HepG2 (cell line): ENCODE results near the gene FEV. TPM values are rescaled to one million over a fixed set of nuclear protein-coding genes. Genes with fewer than 3 reads are reported as not detected.
"Not testable (repeated sequence)": the region's sequence is repeated elsewhere in the genome, so short reads cannot be mapped to it uniquely, and the experiment has no call there.

Experiments
- ATAC-seq: fragments of 200-7000 bp; cut with Tn5 transposase; 3 replicates; pipeline ENCODE4 v1.9.1; 2020; ENCODE audit warnings: mild to moderate bottlenecking, moderate library complexity
- BruUV-seq: library from RNA; stranded (reverse); fragments of 400-500 nt; replicated peaks from 2 replicates; lab custom pipeline; 2021; lab: Mats Ljungman, UMichigan
- CTCF ChIA-PET: fragments of 300-600 bp; formaldehyde crosslinking; extraction: SDS; loops from one replicate; lab custom pipeline; 2021; ENCODE audit warnings: low total read pairs, inconsistent platforms, low intra/inter-chr PET ratio; lab: Yijun Ruan, JAX
- POLR2A ChIA-PET: fragments of 350-600 bp; sonication (Branson Sonifier 250); formaldehyde crosslinking; loops from one replicate; lab custom pipeline; 2020; ENCODE audit warnings: antibody characterized with exemption, inconsistent platforms; lab: Yijun Ruan, JAX
- DNase-seq: peaks from one replicate; pipeline ENCODE4 v3.0.0-alpha.2; 2015; ENCODE audit warnings: low spot score
- FAIRE-seq: peaks from 3 replicates; lab custom pipeline; 2011; peaks lifted over from hg19 to GRCh38; lab: Jason Lieb, UNC
- H2AFZ ChIP-seq: one replicate; pipeline ENCODE4 v1.6.1; 2011; ENCODE audit warnings: low read length, inconsistent platforms
- H3K27ac ChIP-seq: fragments of 300-600 bp; 3 replicates; pipeline ENCODE4 v1.8.0; 2011; ENCODE audit warnings: mixed run types, mild to moderate bottlenecking, mixed read lengths, low read length, inconsistent platforms; ENCODE audit not compliant: insufficient read depth; ENCODE audit errors: extremely low read length
- H3K27me3 ChIP-seq, 2 experiments: fragments of 200-600 bp in 1 of 2; 2 replicates in 1 of 2; 3 replicates in 1 of 2; pipeline versions ENCODE4 v1.6.0 to v1.8.0; 2011; ENCODE audit warnings: low read length in 2 of 2, mild to moderate bottlenecking in 2 of 2, moderate library complexity in 2 of 2, inconsistent platforms in 1 of 2; ENCODE audit not compliant: insufficient read depth in 2 of 2, control insufficient read depth in 1 of 2
- H3K36me3 ChIP-seq, 2 experiments: fragments of 200-600 bp in 1 of 2; replicated peaks in 1 of 2; 2 replicates in 1 of 2; 3 replicates in 1 of 2; pipeline versions ENCODE4 v1.5.1 to v1.8.0; 2011; ENCODE audit warnings: low read length in 2 of 2, inconsistent platforms in 1 of 2; ENCODE audit not compliant: insufficient read depth in 2 of 2, control insufficient read depth in 1 of 2
- H3K4me1 ChIP-seq: 2 replicates; pipeline ENCODE4 v1.5.1; 2012; ENCODE audit warnings: low read length, inconsistent platforms; ENCODE audit not compliant: insufficient read depth
- H3K4me2 ChIP-seq: 2 replicates; pipeline ENCODE4 v1.6.0; 2011; ENCODE audit warnings: low read depth, low read length, inconsistent platforms
- H3K4me3 ChIP-seq, 3 experiments: fragments of 200-600 bp in 1 of 3; sonication (generic), shearing (Covaris generic) in 1 of 3; replicated peaks in 1 of 3; 2 replicates each; pipeline ENCODE4 v1.5.1; 2011 to 2016; ENCODE audit warnings: low read length in 3 of 3, inconsistent platforms in 2 of 3, low read depth in 2 of 3, mild to moderate bottlenecking in 2 of 3, control low read depth in 1 of 3, mixed read lengths in 1 of 3; ENCODE audit not compliant: insufficient read depth in 1 of 3
- H3K79me2 ChIP-seq: one replicate; pipeline ENCODE4 v1.6.1; 2011; ENCODE audit warnings: low read length, inconsistent platforms; ENCODE audit not compliant: insufficient read depth
- H3K9ac ChIP-seq: 2 replicates; pipeline ENCODE4 v1.6.0; 2011; ENCODE audit warnings: mild to moderate bottlenecking, low read depth, low read length, inconsistent platforms; ENCODE audit not compliant: insufficient read depth
- H3K9me3 ChIP-seq: 2 replicates; pipeline ENCODE4 v1.5.1; 2012; ENCODE audit warnings: mild to moderate bottlenecking, low read length
- H4K20me1 ChIP-seq: 2 replicates; pipeline ENCODE4 v1.6.0; 2011; ENCODE audit warnings: inconsistent platforms, mild to moderate bottlenecking, low read length, moderate library complexity; ENCODE audit not compliant: insufficient read depth
- ARNT ChIP-seq: fragments of 450-650 bp; IDR thresholded peaks from 2 replicates; pipeline ENCODE4 v1.6.1; 2017
- BCL3 ChIP-seq: sonication (generic); formaldehyde crosslinking; IDR thresholded peaks from 2 replicates; pipeline ENCODE4 v1.5.1; 2020; ENCODE audit warnings: mild to moderate bottlenecking, missing genetic modification reagents, moderate library complexity
- BHLHE40 ChIP-seq: IDR thresholded peaks from 2 replicates; pipeline ENCODE4 v1.6.1; 2011; ENCODE audit warnings: low read length, improper control_type of control experiment
- CHCHD3 ChIP-seq: sonication (generic); formaldehyde crosslinking; IDR thresholded peaks from 2 replicates; pipeline ENCODE4 v1.8.0; 2022; ENCODE audit warnings: mild to moderate bottlenecking, missing genetic modification reagents, moderate library complexity
- HOXA3 ChIP-seq: sonication (generic); formaldehyde crosslinking; IDR thresholded peaks from 2 replicates; pipeline ENCODE4 v1.5.0; 2020; ENCODE audit warnings: missing genetic modification reagents
- MED1 ChIP-seq: sonication (generic); formaldehyde crosslinking; IDR thresholded peaks from 2 replicates; pipeline ENCODE4 v1.4.0; 2020; ENCODE audit warnings: missing genetic modification reagents
- NCOR1 ChIP-seq: fragments of 200-600 bp; sonication (generic); IDR thresholded peaks from 2 replicates; pipeline ENCODE4 v1.7.0; 2017; ENCODE audit warnings: antibody characterized with exemption, low read length, borderline replicate concordance
- NPAS2 ChIP-seq: sonication (generic); formaldehyde crosslinking; IDR thresholded peaks from 2 replicates; pipeline ENCODE4 v1.8.0; 2022; ENCODE audit warnings: mild to moderate bottlenecking, missing genetic modification reagents, borderline replicate concordance
- SMAD9 ChIP-seq: sonication (generic); formaldehyde crosslinking; IDR thresholded peaks from 2 replicates; pipeline ENCODE4 v1.5.1; 2020; ENCODE audit warnings: mild to moderate bottlenecking, missing genetic modification reagents
- TAF15 ChIP-seq: fragments of 200-400 bp; formaldehyde crosslinking; IDR thresholded peaks from one replicate; pipeline ENCODE4 v1.6.1; 2018; ENCODE audit warnings: mild to moderate bottlenecking, low read depth, low read length; ENCODE audit not compliant: poor library complexity, severe bottlenecking
- ZFY ChIP-seq: sonication (generic); formaldehyde crosslinking; IDR thresholded peaks from 2 replicates; pipeline ENCODE4 v1.4.0; 2020; ENCODE audit warnings: missing genetic modification reagents
- ZSCAN20 ChIP-seq: sonication (generic); formaldehyde crosslinking; IDR thresholded peaks from 2 replicates; pipeline ENCODE4 v1.4.0; 2020; ENCODE audit warnings: missing genetic modification reagents, mild to moderate bottlenecking, borderline replicate concordance
- ZSCAN22 ChIP-seq: sonication (generic); formaldehyde crosslinking; IDR thresholded peaks from 2 replicates; pipeline ENCODE4 v1.4.0; 2020; ENCODE audit warnings: mild to moderate bottlenecking, missing genetic modification reagents
- WGBS: methylation state at CpG from one replicate; pipeline ENCODE4 v1.1.6; 2017; ENCODE audit warnings: low lambda C conversion rate; 5-methylcytosine and 5-hydroxymethylcytosine counted together
- in situ Hi-C: cut with HindIII; loops from 2 replicates; pipeline ENCODE4 v1.10.0; 2017; ENCODE audit warnings: low pct_unique_long_range_greater_than_20kb; ENCODE audit not compliant: extremely low pct_ligation_motif_present
- intact Hi-C: fragments of 100-400 bp; cut with micrococcal nuclease; formaldehyde crosslinking; loops from one replicate; pipeline ENCODE4 v1.10.0; 2022; ENCODE audit not compliant: unreplicated experiment
- polyA plus RNA-seq, 8 experiments: library from polyadenylated mRNA; depleted of rRNA in 3 of 8; stranded (reverse) in 7 of 8; unstranded in 1 of 8; fragments of >200 nt; fragmentation: Illumina TruSeq in 4 of 8; extraction: Trizol in 4 of 8; gene quantifications; 2 replicates each; pipeline versions ENCODE4 v1.2.1 to v1.2.3, GENCODE V29; 2011 to 2016; ENCODE audit warnings: low read depth in 4 of 8, missing spikeins in 1 of 8, mixed read lengths in 1 of 8; ENCODE audit not compliant: insufficient read depth in 1 of 8
- total RNA-seq, 5 experiments: library from RNA; depleted of rRNA; stranded (reverse); fragments of >200 nt; fragmentation: Illumina TruSeq; extraction: Trizol; gene quantifications; 2 replicates each; pipeline ENCODE4 v1.2.3, GENCODE V29; 2016; ENCODE audit warnings: low read depth in 1 of 5
- TF ChIP-seq, protein P1 (sequence below): sonication (generic); formaldehyde crosslinking; IDR thresholded peaks from 2 replicates; pipeline ENCODE4 v1.4.0; 2020; ENCODE audit warnings: missing genetic modification reagents

FEV gene
- total and polyA plus RNA-seq, 2 of the 13 experiments (the other 11 are each of a cell fraction or from before 2014, with no cell fraction given): not detected

GRCh38 chr2:218946621-218947020 lies 38.4 kb downstream of the FEV start (continued):
- TF ChIP-seq BCL3 (CRISPR knock-in tag): no peak
- TF ChIP-seq NCOR1: no peak

- H2AFZ ChIP-seq: no peak overlapping the region
- TF ChIP-seq ZFY (CRISPR knock-in tag) (no peak), NPAS2 (CRISPR knock-in tag) (no peak), ARNT (no peak), BHLHE40 (no peak), ZSCAN20 (no peak), SMAD9 (CRISPR knock-in tag) (no peak), ZSCAN22 (no peak), HOXA3 (CRISPR knock-in tag) (no peak), CHCHD3 (CRISPR knock-in tag) (no peak), MED1 (no peak), TAF15 (no peak)
- TF ChIP-seq, protein P1, sequence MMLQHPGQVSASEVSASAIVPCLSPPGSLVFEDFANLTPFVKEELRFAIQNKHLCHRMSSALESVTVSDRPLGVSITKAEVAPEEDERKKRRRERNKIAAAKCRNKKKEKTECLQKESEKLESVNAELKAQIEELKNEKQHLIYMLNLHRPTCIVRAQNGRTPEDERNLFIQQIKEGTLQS (CRISPR knock-in tag): no peak
- ChIA-PET POLR2A (no interaction called here), CTCF (no interaction called here)
- no peaks in the 10 kb centered on the region for H4K20me1 ChIP-seq
- H3K36me3 ChIP-seq: no peaks in the 10 kb centered on the region
- H3K4me3 ChIP-seq: no peak overlapping the region
- H3K27ac ChIP-seq: no peak overlapping the region
- no peaks in the 10 kb centered on the region for H3K4me1 ChIP-seq
- no peak overlapping the region for H3K9ac ChIP-seq
- H3K27me3 ChIP-seq: peaks cover 1 to 46% of the 10 kb centered on the region in 2 experiments; a peak in 4 of 5 replicates
- no peak for DNase-seq
- WGBS: 0% methylated on average over 1 of the region's 1 CpG
- intact Hi-C loops (no loop called here), in situ Hi-C loops (no loop called here)
- no peaks in the 10 kb centered on the region for H3K79me2 ChIP-seq
- no peak for ATAC-seq
- FAIRE-seq: no peak
- H3K9me3 ChIP-seq: no peaks in the 10 kb centered on the region
- no peak overlapping the region for H3K4me2 ChIP-seq
- no TSS peak for BruUV-seq
These were observed 40.1 kb downstream of the FEV start for GRCh38 chr2:218944759-218945404.

GRCh38 chr2:218931751-218932150 lies 53.2 kb downstream of the FEV start:
- H3K4me3 ChIP-seq, H3K36me3 ChIP-seq, H3K79me2 ChIP-seq, BruUV-seq, intact Hi-C loops, H3K27ac ChIP-seq, in situ Hi-C loops, H4K20me1 ChIP-seq, H3K9ac ChIP-seq, ATAC-seq, CTCF ChIA-PET, H3K4me2 ChIP-seq, POLR2A ChIA-PET, H3K4me1 ChIP-seq, FAIRE-seq, DNase-seq, H3K9me3 ChIP-seq, H2AFZ ChIP-seq: not testable (repeated sequence)
- 71% methylated on average over 15 of the region's 25 CpGs for WGBS
- H3K27me3 ChIP-seq: peaks cover 0 to 10% of the 10 kb centered on the region in 2 experiments; a peak in 1 of 5 replicates
